Stomach (tissue), 9 donors: Measurements from ENCODE around the gene MLYCD. TPM values are rescaled to one million over a fixed set of nuclear protein-coding genes. Genes with fewer than 3 reads are reported as not detected.

Experiments used
- DNase-seq, 2 donors: peaks; one replicate each; pipeline versions ENCODE4 v3.0.0 to v3.0.0-alpha.2; 2013 to 2019
- H3K27ac ChIP-seq, 5 donors: fragments of 200-600 bp in 4 of 5; sonication (generic) in 4 of 5; one replicate each; pipeline ENCODE4 v1.5.1; 2013 to 2019; ENCODE audit warnings: mild to moderate bottlenecking in 1 of 5, moderate library complexity in 1 of 5
- H3K27me3 ChIP-seq, 3 donors: fragments of 200-600 bp; sonication (generic); one replicate each; pipeline ENCODE4 v1.5.1; 2017 to 2019; ENCODE audit warnings: mixed run types in 1 of 3
- H3K36me3 ChIP-seq, 4 donors: fragments of 200-600 bp; sonication (generic); 1 replicate in 3 of 4; 2 replicates in 1 of 4; pipeline ENCODE4 v1.5.1; 2016 to 2019
- H3K4me1 ChIP-seq, 4 donors: fragments of 200-600 bp; sonication (generic); one replicate each; pipeline ENCODE4 v1.5.1; 2016 to 2019
- H3K4me3 ChIP-seq, 4 donors: fragments of 200-600 bp; sonication (generic) in 3 of 4; one replicate each; pipeline ENCODE4 v1.5.1; 2016 to 2019; ENCODE audit warnings: mild to moderate bottlenecking in 1 of 4
- H3K9me3 ChIP-seq, 4 donors: fragments of 200-600 bp; sonication (generic); one replicate each; pipeline ENCODE4 v1.5.1; 2016 to 2019
- CTCF ChIP-seq, 7 experiments: fragments of 450-650 bp in 4 of 7; fragments of 200-600 bp in 3 of 7; sonication (generic) in 3 of 7; IDR thresholded peaks; one replicate each; pipeline ENCODE4 v1.5.1; 2016 to 2019; ENCODE audit warnings: antibody characterized with exemption in 7 of 7, control low read depth in 2 of 7, mild to moderate bottlenecking in 1 of 7
- EP300 ChIP-seq: sonication (generic); formaldehyde crosslinking; IDR thresholded peaks from one replicate; pipeline ENCODE4 v1.6.1; 2017; ENCODE audit warnings: antibody characterized with exemption
- POLR2A ChIP-seq, 4 donors: fragments of 450-650 bp; IDR thresholded peaks; one replicate each; pipeline ENCODE4 v1.6.1; 2016; ENCODE audit warnings: antibody characterized with exemption in 4 of 4, control low read depth in 2 of 4, mild to moderate bottlenecking in 1 of 4, moderate library complexity in 1 of 4
- POLR2AphosphoS5 ChIP-seq, 3 donors: sonication (generic); formaldehyde crosslinking; IDR thresholded peaks; one replicate each; pipeline ENCODE4 v1.6.1; 2016; ENCODE audit warnings: antibody characterized with exemption in 3 of 3
- WGBS, 5 donors: extraction: QIAGEN DNeasy Blood & Tissue Kit in 3 of 5; methylation state at CpG; one replicate each; pipeline versions ENCODE4 v1.1.5 to v1.1.7; 2013 to 2018; 5-methylcytosine and 5-hydroxymethylcytosine counted together
- intact Hi-C: fragments of 100-400 bp; cut with DNase I; formaldehyde crosslinking; loops from one replicate; pipeline ENCODE4 v1.15.1; 2023; ENCODE audit warnings: low total_unique reads
- polyA plus RNA-seq, 3 donors: library from polyadenylated mRNA; stranded (reverse); fragments of 200-250 nt; gene quantifications; one replicate each; pipeline ENCODE4 v1.2.3, GENCODE V29; 2013
- total RNA-seq, 5 donors: library from RNA; depleted of rRNA; stranded (reverse); fragments of >200 nt; gene quantifications; one replicate each; pipeline versions ENCODE4 v1.1.0 to v1.2.3, GENCODE V29; 2014 to 2016
- donor health status: healthy with polysubstance abuse.
- donor health status: Bipolar disorder and iron deficiency.
- donor health status: healthy.

MLYCD gene
- total and polyA plus RNA-seq, 8 donors, result 2.9 to 43.8 (median 14.4) TPM

- no peaks in the 10 kb centered on the region for H3K27me3 ChIP-seq
- intact Hi-C loops, result no loop called here
- no peak overlapping the region for H3K4me3 ChIP-seq
- H3K4me1 ChIP-seq, result peaks cover 0 to 12% (median 9%) of the 10 kb centered on the region in 4 donors
- no peak for DNase-seq
- no peak overlapping the region for H3K27ac ChIP-seq
- WGBS, 5 donors, result 89 to 92% (median 91%) methylated on average over 16 of the region's 16 CpGs
- TF ChIP-seq POLR2AphosphoS5 (IDR thresholded peaks at IDR 0.05), result no peak
- TF ChIP-seq POLR2A (IDR thresholded peaks at IDR 0.05), result no peak
- no peak for TF ChIP-seq EP300
- H3K36me3 ChIP-seq, result peaks cover 0 to 41% (median 33%) of the 10 kb centered on the region in 4 donors
- no peaks in the 10 kb centered on the region for H3K9me3 ChIP-seq
Observed at GRCh38 chr16:83928341-83929055, 29.6 kb downstream of the MLYCD start.

GRCh38 chr16:83929811-83930555, 31.1 kb downstream of the MLYCD start:
- intact Hi-C loops, result no loop called here
- H3K36me3 ChIP-seq, result peaks cover 0 to 26% (median 18%) of the 10 kb centered on the region in 4 donors
- no peaks in the 10 kb centered on the region for H3K9me3 ChIP-seq
- no peaks in the 10 kb centered on the region for H3K27me3 ChIP-seq
- no peak overlapping the region for H3K4me3 ChIP-seq
- TF ChIP-seq POLR2AphosphoS5 (IDR thresholded peaks at IDR 0.05) (no peak), POLR2A (IDR thresholded peaks at IDR 0.05) (no peak), EP300 (no peak)
- H3K27ac ChIP-seq, result no peak overlapping the region
- no peak for DNase-seq
- H3K4me1 ChIP-seq, result peaks cover 0 to 12% (median 9%) of the 10 kb centered on the region in 4 donors
- 82 to 87% (median 83%) methylated on average over 17 of the region's 17 CpGs for WGBS, 5 donors

GRCh38 chr16:83930730-83931500, 32.0 kb downstream of the MLYCD start:
- intact Hi-C loops, result no loop called here
- no peaks in the 10 kb centered on the region for H3K27me3 ChIP-seq
- H3K4me1 ChIP-seq, result peaks cover 0 to 12% (median 9%) of the 10 kb centered on the region in 4 donors
- WGBS, 5 donors, result 79 to 86% (median 82%) methylated on average over 8 to 22 of the region's 22 CpGs
- TF ChIP-seq POLR2AphosphoS5 (IDR thresholded peaks at IDR 0.05) (no peak), EP300 (no peak), CTCF (IDR thresholded peaks at IDR 0.05) (no peak), POLR2A (IDR thresholded peaks at IDR 0.05) (no peak)
- H3K9me3 ChIP-seq, result no peaks in the 10 kb centered on the region
- H3K4me3 ChIP-seq, result no peak overlapping the region
- no peak for DNase-seq
- H3K36me3 ChIP-seq, result peaks cover 0 to 19% (median 14%) of the 10 kb centered on the region in 4 donors
- no peak overlapping the region for H3K27ac ChIP-seq

- Histone ChIP-seq H3K4me1 (peaks cover 0 to 9% (median 7%) of the 10 kb centered on the region in 4 donors), H3K9me3 (no peaks in the 10 kb centered on the region), H3K27me3 (no peaks in the 10 kb centered on the region), H3K4me3 (no peak overlapping the region), H3K36me3 (peaks cover 0 to 19% (median 14%) of the 10 kb centered on the region in 4 donors), H3K27ac (no peak overlapping the region)
- DNase-seq, result no peak
- intact Hi-C loops, result no loop called here
- WGBS, 5 donors, result 81 to 93% (median 88%) methylated on average over 13 to 17 of the region's 17 CpGs
- TF ChIP-seq POLR2A (IDR thresholded peaks at IDR 0.05), result no peak
Observed at GRCh38 chr16:83931556-83931955, 32.6 kb downstream of the MLYCD start.

- TF ChIP-seq CTCF (IDR thresholded peaks at IDR 0.05) (no peak), POLR2A (IDR thresholded peaks at IDR 0.05) (no peak), POLR2AphosphoS5 (IDR thresholded peaks at IDR 0.05) (no peak), EP300 (no peak)
- H3K9me3 ChIP-seq, result no peaks in the 10 kb centered on the region
- H3K27ac ChIP-seq, result no peak overlapping the region
- H3K36me3 ChIP-seq, result peaks cover 0 to 19% (median 17%) of the 10 kb centered on the region in 4 donors
- no peak for DNase-seq
- WGBS, 5 donors, result 82 to 96% (median 91%) methylated on average over 7 to 11 of the region's 11 CpGs
- intact Hi-C loops, result no loop called here
- H3K4me3 ChIP-seq, result no peak overlapping the region
- no peaks in the 10 kb centered on the region for H3K27me3 ChIP-seq
- peaks cover 0 to 1% (median under 1%) of the 10 kb centered on the region in 4 donors for H3K4me1 ChIP-seq
Observed at GRCh38 chr16:83932304-83932703, 33.4 kb downstream of the MLYCD start.
